Adipose tissue (tissue), 3 donors: Measurements from ENCODE around the gene GRB14. TPM values are rescaled to one million over a fixed set of nuclear protein-coding genes. Genes with fewer than 3 reads are reported as not detected.

Experiments used
- H3K27ac ChIP-seq: one replicate; pipeline ENCODE4 v1.5.1; 2013; ENCODE audit warnings: low read depth, low read length
- WGBS, 3 donors: extraction: QIAGEN DNeasy Blood & Tissue Kit; methylation state at CpG; one replicate each; pipeline ENCODE4 v1.1.7; 2013; 5-methylcytosine and 5-hydroxymethylcytosine counted together
- polyA plus RNA-seq, 3 donors: library from polyadenylated mRNA; stranded (reverse); fragments of 200-250 nt; gene quantifications; one replicate each; pipeline ENCODE4 v1.2.3, GENCODE V29; 2013
- donor health status: healthy with polysubstance abuse.
- donor health status: Bipolar disorder and iron deficiency.
- donor health status: healthy.

Gene GRB14
- polyA plus RNA-seq, 3 donors: 2.8 to 4.6 (median 3.0) TPM

DNA sequence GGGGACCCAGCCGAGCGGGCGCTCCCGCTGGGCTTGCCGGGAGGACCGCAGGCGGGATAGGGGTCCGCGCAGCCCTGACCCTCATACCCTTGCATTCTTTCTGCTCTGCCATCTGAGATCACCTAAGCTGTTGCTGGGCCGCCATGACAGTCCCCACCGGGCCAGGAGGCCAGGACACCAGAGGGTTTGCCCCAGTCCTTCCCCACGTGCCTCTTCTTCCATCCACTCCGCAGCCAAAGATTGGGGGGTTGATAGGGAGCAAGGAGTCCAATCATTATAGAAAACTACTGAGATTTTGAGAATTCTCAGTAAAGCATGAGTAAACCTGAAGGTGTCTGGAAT lies 453 bp upstream of the GRB14 start:
- 2 to 5% (median 4%) methylated on average over 11 to 13 of the region's 13 CpGs for WGBS, 3 donors
- no peak overlapping the region for H3K27ac ChIP-seq

DNA sequence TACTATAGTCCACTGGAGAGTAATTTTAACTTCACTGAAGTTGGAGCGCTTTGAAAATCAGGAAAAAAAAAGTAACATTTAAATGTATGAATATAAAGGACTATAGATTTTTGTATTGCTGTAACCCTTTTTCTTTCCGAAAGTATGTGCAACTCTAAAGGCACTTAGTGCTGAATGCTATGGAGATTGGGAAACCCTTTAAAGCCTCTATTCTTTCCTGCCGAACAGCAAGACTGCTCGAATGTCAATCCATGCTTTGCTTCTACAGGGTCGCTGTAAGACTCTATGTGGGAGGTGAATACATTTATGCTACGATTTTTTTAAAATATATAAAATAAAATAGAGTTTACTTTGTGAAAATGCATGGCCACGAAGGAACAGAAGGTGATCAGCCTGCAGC lies 825 bp downstream of the GRB14 start:
- no peak overlapping the region for H3K27ac ChIP-seq
- WGBS, 3 donors: 7 to 21% (median 18%) methylated on average over 7 of the region's 7 CpGs

DNA sequence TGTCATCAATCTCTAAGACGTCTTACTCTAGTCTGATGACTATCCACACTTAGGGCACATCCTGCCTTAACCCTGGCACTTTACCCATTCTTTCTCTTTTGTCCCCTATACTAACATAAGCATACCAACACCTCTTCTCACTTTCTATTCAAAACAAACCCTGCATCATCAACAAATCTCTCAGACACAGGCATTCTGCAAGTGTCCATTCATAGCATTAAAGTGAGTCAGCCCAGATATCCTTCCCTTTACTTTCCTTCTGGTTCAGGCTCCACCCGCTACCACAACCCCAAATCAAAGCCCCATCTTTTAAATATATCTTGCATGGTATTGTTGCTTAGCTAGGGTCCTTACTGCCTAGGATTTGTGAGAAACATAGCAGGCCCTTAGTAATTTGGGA lies 3.8 kb downstream of the GRB14 start:
- WGBS, 3 donors: 81 to 87% (median 83%) methylated on average over 2 of the region's 2 CpGs
- no peak overlapping the region for H3K27ac ChIP-seq

- H3K27ac ChIP-seq: no peak overlapping the region
- 90 to 100% (median 92%) methylated on average over 1 of the region's 1 CpG for WGBS, 3 donors
These were observed 7.8 kb downstream of the GRB14 start for GRCh38 chr2:164613321-164613982.

DNA sequence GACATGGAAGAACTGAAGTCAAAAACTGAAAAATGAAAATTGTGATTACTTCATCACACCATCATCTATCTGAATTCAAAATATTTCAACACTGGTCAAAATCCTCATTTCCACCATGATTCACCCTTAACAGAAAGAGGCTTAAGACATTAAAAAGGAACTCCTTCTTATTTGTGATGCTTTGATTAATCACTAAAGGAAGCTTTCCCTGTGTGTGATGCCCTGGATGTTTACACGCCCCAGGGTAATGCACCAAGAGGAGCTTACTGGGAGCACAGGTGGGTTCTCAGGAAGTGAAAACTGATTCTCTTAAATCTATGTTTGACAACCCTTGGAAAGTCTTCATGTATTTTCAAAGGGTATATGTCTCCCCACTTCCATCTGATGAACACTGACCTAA lies 11.5 kb downstream of the GRB14 start:
- no peak overlapping the region for H3K27ac ChIP-seq
- 86 to 94% (median 88%) methylated on average over 1 of the region's 1 CpG for WGBS, 3 donors

DNA sequence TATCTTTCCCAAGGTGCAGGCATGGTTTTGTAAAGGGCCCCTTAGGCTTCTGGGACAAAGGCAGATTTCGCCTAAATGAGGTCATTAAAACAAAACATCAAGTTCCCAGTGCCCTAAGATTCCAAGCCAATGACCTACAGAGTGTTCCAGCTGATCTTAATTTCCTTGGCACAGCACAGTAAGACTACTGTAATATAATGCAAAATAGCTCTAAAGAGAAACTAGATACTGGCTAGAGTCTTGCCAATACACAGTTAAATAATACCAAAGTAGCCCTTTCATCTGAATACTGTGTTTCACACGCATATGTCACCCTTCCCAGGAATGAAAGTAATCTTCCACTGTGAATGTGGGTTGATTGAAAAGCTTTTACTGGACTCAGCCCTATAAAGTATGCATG lies 14.7 kb downstream of the GRB14 start:
- WGBS, 3 donors: 29 to 61% (median 60%) methylated on average over 2 of the region's 2 CpGs
- no peak overlapping the region for H3K27ac ChIP-seq

- WGBS, 3 donors: 74 to 98% (median 75%) methylated on average over 2 of the region's 2 CpGs
- no peak overlapping the region for H3K27ac ChIP-seq
These were observed 16.0 kb downstream of the GRB14 start for GRCh38 chr2:164605295-164605694.

- 12 to 48% (median 40%) methylated on average over 1 of the region's 1 CpG for WGBS, 3 donors
- no peak overlapping the region for H3K27ac ChIP-seq
These were observed 20.5 kb downstream of the GRB14 start for GRCh38 chr2:164600763-164601162.

- WGBS, 3 donors: 34 to 43% (median 42%) methylated on average over 3 of the region's 3 CpGs
- H3K27ac ChIP-seq: no peak overlapping the region
These were observed 21.2 kb downstream of the GRB14 start for GRCh38 chr2:164599954-164600589.

DNA sequence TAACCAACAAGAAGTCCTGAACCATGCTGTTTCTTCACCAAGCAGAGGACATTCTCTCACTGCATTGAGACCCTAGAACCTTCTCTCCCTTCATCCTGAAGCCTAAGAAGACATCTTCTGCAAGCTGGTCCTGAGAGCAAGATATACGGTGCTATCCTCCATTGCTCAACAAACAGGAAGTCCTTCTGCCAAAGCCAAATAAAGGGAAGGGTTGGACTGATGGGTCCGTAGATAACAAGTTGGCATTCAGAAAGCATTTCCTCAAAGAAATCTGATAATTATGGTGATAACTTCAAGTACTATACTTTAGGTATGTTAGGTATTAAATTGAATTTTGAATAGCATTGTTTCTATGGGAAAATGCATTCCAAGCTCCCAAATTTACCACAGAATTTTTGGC lies 23.3 kb downstream of the GRB14 start:
- H3K27ac ChIP-seq: no peak overlapping the region
- 33 to 61% (median 39%) methylated on average over 2 of the region's 2 CpGs for WGBS, 3 donors

DNA sequence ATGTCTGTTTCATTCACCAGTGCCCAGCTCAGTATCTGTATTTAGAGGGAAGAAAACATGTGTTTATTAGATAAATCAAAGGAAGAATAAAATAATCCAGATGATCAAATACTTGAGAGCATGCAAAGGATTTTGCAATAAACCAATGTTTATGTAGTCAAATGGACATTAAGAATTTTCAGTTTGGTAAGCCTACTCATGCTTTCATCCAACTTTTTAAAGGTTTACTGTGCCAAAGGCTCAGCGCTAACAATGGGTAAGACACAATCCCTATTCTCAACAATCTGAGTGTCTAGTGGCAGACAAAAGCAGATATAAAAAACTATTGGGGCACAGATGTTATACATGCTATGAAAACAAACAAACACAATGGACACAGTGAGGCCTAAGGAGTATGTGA lies 26.3 kb downstream of the GRB14 start:
- H3K27ac ChIP-seq: no peak overlapping the region
- WGBS, 3 donors: 97 to 100% (median 99%) methylated on average over 1 of the region's 1 CpG

DNA sequence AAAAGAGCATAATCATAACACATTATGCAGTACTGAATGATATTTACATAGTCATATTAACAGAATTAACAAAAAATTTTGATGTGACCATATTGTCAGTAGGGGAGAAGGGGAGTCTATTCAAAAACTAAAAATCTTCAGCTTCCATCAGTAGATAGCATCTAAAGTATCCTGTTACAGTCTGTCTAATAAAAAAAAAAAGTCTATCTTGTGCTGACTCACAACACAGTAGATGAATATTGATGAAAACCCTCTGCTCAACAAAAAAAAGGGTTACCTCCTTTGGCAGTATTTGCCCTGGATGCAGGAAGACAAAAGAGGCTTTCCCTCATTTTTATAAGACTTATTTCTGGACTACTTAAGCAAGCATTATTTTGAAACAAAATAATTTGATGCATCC lies 27.3 kb downstream of the GRB14 start:
- no peak overlapping the region for H3K27ac ChIP-seq

DNA sequence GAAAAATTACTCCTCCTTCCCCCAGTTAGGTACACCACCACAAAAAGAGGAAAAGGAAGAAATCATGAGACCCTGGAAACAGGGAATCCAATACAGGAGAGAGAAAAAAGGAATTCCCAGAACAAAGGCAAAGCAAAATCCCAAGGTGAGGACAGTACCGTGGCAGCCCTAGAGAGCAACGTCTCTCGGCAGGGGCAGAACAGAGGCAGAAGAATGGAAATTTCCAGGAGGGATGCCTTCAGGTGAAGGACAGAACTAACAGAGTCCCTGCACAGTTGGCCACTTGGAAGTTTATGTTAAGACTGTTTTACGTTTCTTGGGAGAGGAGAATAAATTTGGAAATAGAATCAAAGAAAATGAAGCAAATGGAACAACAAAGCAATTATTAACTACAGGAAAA lies 27.7 kb downstream of the GRB14 start:
- no peak overlapping the region for H3K27ac ChIP-seq
- 71 to 85% (median 79%) methylated on average over 4 of the region's 4 CpGs for WGBS, 3 donors

DNA sequence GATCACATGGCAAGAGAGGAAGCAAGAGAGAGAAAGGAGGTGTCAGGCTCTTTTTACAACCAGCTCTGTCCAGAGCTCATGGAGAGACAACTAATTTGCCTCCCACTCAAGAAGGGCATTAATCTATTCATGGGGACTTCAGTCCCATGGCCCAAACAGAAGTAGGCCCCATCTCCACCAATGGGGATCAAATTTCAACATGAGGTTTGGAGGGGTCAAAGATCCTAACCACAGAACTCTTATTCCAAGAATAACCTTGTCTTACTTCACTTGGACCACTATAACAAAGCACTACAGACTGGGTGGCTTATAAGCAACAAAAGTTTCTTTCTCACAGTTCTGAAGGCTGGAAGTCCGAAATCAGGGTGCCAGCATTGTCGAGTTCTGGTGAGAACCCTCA lies 31.8 kb downstream of the GRB14 start:
- 84 to 98% (median 90%) methylated on average over 2 of the region's 2 CpGs for WGBS, 3 donors
- H3K27ac ChIP-seq: no peak overlapping the region

DNA sequence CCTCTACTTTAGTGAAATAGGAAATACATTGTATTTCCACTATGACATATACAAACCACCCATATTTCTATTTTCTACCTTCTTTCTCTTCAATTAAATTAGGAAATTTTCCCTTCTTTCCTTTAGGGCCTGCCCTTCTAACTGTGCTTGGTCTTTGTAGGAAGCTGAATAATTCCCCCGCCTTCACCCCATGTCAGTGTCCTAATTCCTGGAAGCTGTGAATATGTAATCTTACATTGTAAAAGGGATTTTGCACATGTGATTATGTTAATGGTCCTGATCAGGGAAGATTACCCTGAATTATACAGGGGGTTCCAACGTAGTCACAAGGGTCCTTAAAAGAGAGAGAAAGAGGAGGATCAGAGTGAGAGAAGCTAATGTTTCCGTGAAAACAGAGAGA lies 40.2 kb downstream of the GRB14 start:
- 85 to 97% (median 86%) methylated on average over 3 of the region's 3 CpGs for WGBS, 3 donors
- H3K27ac ChIP-seq: no peak overlapping the region

- H3K27ac ChIP-seq: no peak overlapping the region
- 63 to 75% (median 74%) methylated on average over 1 of the region's 1 CpG for WGBS, 3 donors
These were observed 46.4 kb downstream of the GRB14 start for GRCh38 chr2:164574931-164575330.

DNA sequence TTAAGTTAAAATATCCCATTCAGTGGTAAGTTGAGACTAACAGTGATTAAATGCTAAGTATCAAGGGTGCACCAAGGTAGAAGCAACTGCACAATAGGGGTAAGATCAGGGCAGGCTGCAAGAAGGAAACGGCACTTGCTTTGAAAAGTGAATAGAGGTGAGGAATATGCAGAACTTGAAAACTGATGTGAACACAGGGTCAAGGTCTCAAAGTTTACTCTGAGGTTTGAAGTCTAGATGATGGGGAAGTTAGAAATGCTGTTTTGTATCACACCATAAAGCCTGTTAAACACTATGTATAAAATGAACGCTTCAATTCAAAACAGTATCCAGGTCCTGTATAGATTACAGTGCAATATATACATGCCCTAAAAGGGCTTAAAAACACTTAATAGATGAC lies 50.8 kb downstream of the GRB14 start:
- WGBS, 3 donors: 57 to 89% (median 88%) methylated on average over 2 of the region's 2 CpGs
- H3K27ac ChIP-seq: no peak overlapping the region

DNA sequence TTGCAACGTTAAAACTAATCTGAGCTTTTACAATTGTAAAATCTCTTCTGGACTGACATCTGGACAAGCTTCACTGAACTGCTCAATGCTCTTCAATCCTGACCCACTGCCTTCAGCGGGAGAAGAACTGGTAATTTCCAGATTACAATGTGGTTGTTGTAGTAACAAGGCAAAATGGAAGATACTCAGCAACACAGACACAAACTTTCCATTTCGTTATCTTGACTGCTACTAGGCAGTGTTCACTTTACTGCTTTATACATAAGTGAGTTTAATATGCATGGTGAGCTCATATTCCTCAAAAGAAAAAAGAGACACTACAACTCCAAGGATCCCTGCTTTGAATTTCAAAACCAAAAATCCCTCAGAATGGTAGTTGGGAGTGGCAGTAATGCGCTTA lies 51.9 kb downstream of the GRB14 start:
- no peak overlapping the region for H3K27ac ChIP-seq
- 68 to 87% (median 85%) methylated on average over 4 of the region's 4 CpGs for WGBS, 3 donors

GRCh38 chr2:164568317-164568716 lies 53.0 kb downstream of the GRB14 start:
- H3K27ac ChIP-seq: no peak overlapping the region
- 33 to 90% (median 84%) methylated on average over 5 of the region's 5 CpGs for WGBS, 3 donors

GRCh38 chr2:164567335-164567989 lies 53.8 kb downstream of the GRB14 start:
- 27 to 87% (median 76%) methylated on average over 3 of the region's 3 CpGs for WGBS, 3 donors
- no peak overlapping the region for H3K27ac ChIP-seq
